Measurements from ENCODE around the gene LPCAT1.

LPCAT1 gene

DNA sequence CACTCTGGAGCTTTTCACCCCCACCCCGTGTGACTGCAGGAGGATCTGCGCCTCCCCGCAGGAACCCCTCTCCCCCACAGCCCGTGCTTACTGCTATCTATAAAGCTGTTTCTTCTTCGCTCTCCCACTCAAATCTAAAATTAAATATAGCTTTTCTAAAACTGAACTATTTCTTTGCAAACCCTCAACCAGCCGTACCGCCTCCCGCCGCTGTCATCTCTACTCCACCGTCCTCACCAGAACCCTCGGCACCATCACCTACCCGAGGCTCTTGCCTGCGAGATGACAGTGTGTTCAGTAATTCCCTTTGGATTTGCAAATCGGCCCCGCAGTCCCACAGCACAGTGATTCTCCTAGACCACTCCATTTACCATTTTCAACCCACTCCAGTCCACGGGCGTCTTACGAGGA is 13.6 kb downstream of the LPCAT1 start:
- TF ChIP-seq, protein P1, sequence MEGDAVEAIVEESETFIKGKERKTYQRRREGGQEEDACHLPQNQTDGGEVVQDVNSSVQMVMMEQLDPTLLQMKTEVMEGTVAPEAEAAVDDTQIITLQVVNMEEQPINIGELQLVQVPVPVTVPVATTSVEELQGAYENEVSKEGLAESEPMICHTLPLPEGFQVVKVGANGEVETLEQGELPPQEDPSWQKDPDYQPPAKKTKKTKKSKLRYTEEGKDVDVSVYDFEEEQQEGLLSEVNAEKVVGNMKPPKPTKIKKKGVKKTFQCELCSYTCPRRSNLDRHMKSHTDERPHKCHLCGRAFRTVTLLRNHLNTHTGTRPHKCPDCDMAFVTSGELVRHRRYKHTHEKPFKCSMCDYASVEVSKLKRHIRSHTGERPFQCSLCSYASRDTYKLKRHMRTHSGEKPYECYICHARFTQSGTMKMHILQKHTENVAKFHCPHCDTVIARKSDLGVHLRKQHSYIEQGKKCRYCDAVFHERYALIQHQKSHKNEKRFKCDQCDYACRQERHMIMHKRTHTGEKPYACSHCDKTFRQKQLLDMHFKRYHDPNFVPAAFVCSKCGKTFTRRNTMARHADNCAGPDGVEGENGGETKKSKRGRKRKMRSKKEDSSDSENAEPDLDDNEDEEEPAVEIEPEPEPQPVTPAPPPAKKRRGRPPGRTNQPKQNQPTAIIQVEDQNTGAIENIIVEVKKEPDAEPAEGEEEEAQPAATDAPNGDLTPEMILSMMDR (IDR thresholded peaks at IDR 0.05; ENCODE audit: insufficient read depth, low read depth, low read length, missing control alignments) = no peak
- no peak overlapping the region for H3K4me3 ChIP-seq (ENCODE audit: low read depth, low read length)
- DNase-seq (ENCODE audit: low read depth) = no peak

GRCh38 chr5:1509346-1510085 is 14.2 kb downstream of the LPCAT1 start:
- TF ChIP-seq, protein P1 (IDR thresholded peaks at IDR 0.05; ENCODE audit: insufficient read depth, low read depth, low read length, missing control alignments) = no peak
- no peak for DNase-seq (ENCODE audit: low read depth)
- no peak overlapping the region for H3K4me3 ChIP-seq (ENCODE audit: low read depth, low read length)

- TF ChIP-seq, protein P1 (IDR thresholded peaks at IDR 0.05; ENCODE audit: insufficient read depth, low read depth, low read length, missing control alignments) = no peak
- no peak for DNase-seq (ENCODE audit: low read depth)
- no peak overlapping the region for H3K4me3 ChIP-seq (ENCODE audit: low read depth, low read length)
Observed at GRCh38 chr5:1508659-1509290, 15.0 kb downstream of the LPCAT1 start.

GRCh38 chr5:1507961-1508658 is 15.7 kb downstream of the LPCAT1 start:
- no peak overlapping the region for H3K4me3 ChIP-seq (ENCODE audit: low read depth, low read length)
- TF ChIP-seq, protein P1 (IDR thresholded peaks at IDR 0.05; ENCODE audit: insufficient read depth, low read depth, low read length, missing control alignments) = no peak
- DNase-seq (ENCODE audit: low read depth) = no peak

DNA sequence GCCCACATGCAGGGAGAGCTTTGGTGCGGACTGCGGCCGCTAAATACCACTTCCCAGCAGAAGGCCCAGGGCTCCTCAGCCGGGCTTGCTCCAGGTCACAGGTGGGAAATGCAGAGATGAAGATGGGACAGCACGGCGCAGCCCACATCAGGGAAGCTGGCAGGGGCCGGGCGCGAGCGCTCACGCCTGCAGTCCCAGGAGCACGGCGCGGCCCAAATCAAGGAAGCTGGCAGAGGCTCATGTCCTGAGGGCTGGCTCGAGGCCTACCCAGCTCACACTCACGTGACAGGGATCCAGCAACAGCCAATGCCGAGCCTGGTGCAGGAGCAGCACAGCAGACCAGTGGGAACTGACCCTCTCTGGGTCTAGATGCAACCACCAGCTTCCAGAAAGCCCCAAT is 16.3 kb downstream of the LPCAT1 start:
- DNase-seq (ENCODE audit: low read depth) = no peak
- TF ChIP-seq, protein P1 (IDR thresholded peaks at IDR 0.05; ENCODE audit: insufficient read depth, low read depth, low read length, missing control alignments) = no peak
- no peak overlapping the region for H3K4me3 ChIP-seq (ENCODE audit: low read depth, low read length)

- DNase-seq (ENCODE audit: low read depth) = no peak
- no peak overlapping the region for H3K4me3 ChIP-seq (ENCODE audit: low read depth, low read length)
- TF ChIP-seq, protein P1 (IDR thresholded peaks at IDR 0.05; ENCODE audit: insufficient read depth, low read depth, low read length, missing control alignments) = no peak
Observed at GRCh38 chr5:1507014-1507375, 16.8 kb downstream of the LPCAT1 start.

Measured in GM12865 (cell line).